Endothelial cell of umbilical vein (primary cell): ENCODE data around the gene CCNL2. TPM values are rescaled to one million over a fixed set of nuclear protein-coding genes. Genes with fewer than 3 reads are reported as not detected.

ENCODE experiments used
- BruUV-seq: library from RNA; stranded (reverse); fragments of 400-500 nt; replicated peaks from 2 replicates; lab custom pipeline; 2021; lab: Mats Ljungman, UMichigan
- CTCF ChIA-PET: fragments of 300-600, 350-600 bp; sonication (Branson Sonifier 250); formaldehyde crosslinking; loops from one replicate; lab custom pipeline; 2021; ENCODE audit warnings: antibody characterized with exemption, inconsistent platforms; lab: Charles Lee
- POLR2A ChIA-PET: fragments of 300-600, 350-600 bp; sonication (Branson Sonifier 250); formaldehyde crosslinking; loops from one replicate; lab custom pipeline; 2021; ENCODE audit warnings: antibody characterized with exemption, inconsistent platforms; lab: Charles Lee
- DNase-seq: peaks from one replicate; pipeline ENCODE4 v3.0.0-alpha.2; 2011; ENCODE audit warnings: low read depth, low spot score
- FAIRE-seq: peaks from 2 replicates; lab custom pipeline; 2011; peaks lifted over from hg19 to GRCh38; lab: Jason Lieb, UNC
- H2AFZ ChIP-seq: 2 replicates; pipeline ENCODE4 v1.6.0; 2012; ENCODE audit warnings: low read depth, low read length, control low read depth, inconsistent platforms
- H3K27ac ChIP-seq: 2 replicates; pipeline ENCODE4 v1.5.1; 2011; ENCODE audit warnings: low read depth, mild to moderate bottlenecking, control low read depth, low read length, moderate library complexity; ENCODE audit not compliant: insufficient read depth
- H3K27me3 ChIP-seq, 2 experiments: 2 replicates each; pipeline versions ENCODE4 v1.6.0 to v1.6.1; 2011; ENCODE audit warnings: low read length in 2 of 2, mixed read lengths in 1 of 2; ENCODE audit not compliant: control insufficient read depth in 2 of 2, insufficient read depth in 2 of 2
- H3K36me3 ChIP-seq, 2 experiments: 2 replicates in 1 of 2; 3 replicates in 1 of 2; pipeline ENCODE4 v1.5.1; 2011; ENCODE audit warnings: low read length in 2 of 2, mild to moderate bottlenecking in 1 of 2, moderate library complexity in 1 of 2; ENCODE audit not compliant: control insufficient read depth in 2 of 2, insufficient read depth in 2 of 2; ENCODE audit errors: extremely low read depth in 1 of 2
- H3K4me1 ChIP-seq: 3 replicates; pipeline ENCODE4 v1.5.1; 2011; ENCODE audit warnings: mild to moderate bottlenecking, low read length; ENCODE audit not compliant: control insufficient read depth, insufficient read depth; ENCODE audit errors: extremely low read depth
- H3K4me2 ChIP-seq: 2 replicates; pipeline ENCODE4 v1.6.1; 2011; ENCODE audit warnings: low read length, control low read depth, mixed read lengths; ENCODE audit not compliant: insufficient read depth
- H3K4me3 ChIP-seq, 3 experiments: fragments of 200-600 bp in 1 of 3; sonication (generic), shearing (Covaris generic) in 1 of 3; replicated peaks in 1 of 3; 2 replicates each; pipeline ENCODE4 v1.5.1; 2011 to 2016; ENCODE audit warnings: control low read depth in 3 of 3, low read length in 3 of 3, mild to moderate bottlenecking in 2 of 3, inconsistent platforms in 1 of 3, low read depth in 1 of 3, moderate library complexity in 1 of 3; ENCODE audit not compliant: insufficient read depth in 1 of 3
- H3K79me2 ChIP-seq: 2 replicates; pipeline ENCODE4 v1.6.0; 2012; ENCODE audit warnings: low read length, inconsistent platforms; ENCODE audit not compliant: control insufficient read depth, insufficient read depth
- H3K9ac ChIP-seq: replicated peaks from 2 replicates; pipeline ENCODE3; 2011; ENCODE audit warnings: low read length, control low read depth; ENCODE audit not compliant: insufficient read depth; ENCODE audit errors: extremely low read depth
- H3K9me1 ChIP-seq: replicated peaks from 3 replicates; pipeline ENCODE4 v1.6.0; 2011; ENCODE audit warnings: mild to moderate bottlenecking, low read length; ENCODE audit not compliant: control insufficient read depth, insufficient read depth; ENCODE audit errors: extremely low read depth
- H3K9me3 ChIP-seq: replicated peaks from 2 replicates; pipeline ENCODE4 v1.5.1; 2012; ENCODE audit warnings: low read length, inconsistent platforms; ENCODE audit not compliant: control insufficient read depth, insufficient read depth
- H4K20me1 ChIP-seq: replicated peaks from 2 replicates; pipeline ENCODE3; 2011; ENCODE audit warnings: mild to moderate bottlenecking, low read length; ENCODE audit not compliant: control insufficient read depth, insufficient read depth; ENCODE audit errors: extremely low read depth
- EZH2 ChIP-seq: IDR thresholded peaks from 2 replicates; pipeline ENCODE4 v1.6.1; 2012; ENCODE audit warnings: borderline replicate concordance, low read depth, mild to moderate bottlenecking, moderate library complexity, low read length, inconsistent platforms; ENCODE audit not compliant: severe bottlenecking
- POLR2A ChIP-seq: IDR thresholded peaks from 2 replicates; pipeline ENCODE4 v1.6.1; 2012; ENCODE audit warnings: low read depth, mild to moderate bottlenecking, control low read depth, low read length
- dilution Hi-C: fragments of 300-500 bp; cut with MboI; formaldehyde crosslinking; loops from one replicate; pipeline ENCODE4 v1.15.0; 2019; ENCODE audit warnings: low sequenced_read_pairs; ENCODE audit not compliant: extremely low pct_ligation_motif_present
- intact Hi-C: fragments of 100-400 bp; cut with micrococcal nuclease; formaldehyde crosslinking; loops from one replicate; pipeline ENCODE4 v1.10.0; 2022
- polyA plus RNA-seq, 4 experiments: library from polyadenylated mRNA; depleted of rRNA in 3 of 4; stranded (reverse) in 3 of 4; unstranded in 1 of 4; fragments of >200 nt; gene quantifications; 2 replicates each; pipeline versions ENCODE4 v1.2.1 to v1.2.3, GENCODE V29; 2011 to 2012; ENCODE audit warnings: missing spikeins in 1 of 4
- total RNA-seq: library from RNA; stranded (reverse); gene quantifications from 2 replicates; pipeline ENCODE4 v1.2.3, GENCODE V29; 2021
- TF ChIP-seq, protein P1 (sequence below), 2 donors: IDR thresholded peaks; 1 replicate in 1 of 2; 2 replicates in 1 of 2; pipeline ENCODE4 v1.5.1; 2011; ENCODE audit warnings: low read length in 2 of 2, mild to moderate bottlenecking in 2 of 2, moderate library complexity in 2 of 2, control low read depth in 1 of 2, inconsistent platforms in 1 of 2, low read depth in 1 of 2; ENCODE audit not compliant: insufficient read depth in 1 of 2; ENCODE audit errors: extremely low read depth in 1 of 2

Gene CCNL2
- total and polyA plus RNA-seq, 2 donors (not counting 3 experiments of a cell fraction or from before 2014, with no cell fraction given): 188 to 209 TPM

DNA sequence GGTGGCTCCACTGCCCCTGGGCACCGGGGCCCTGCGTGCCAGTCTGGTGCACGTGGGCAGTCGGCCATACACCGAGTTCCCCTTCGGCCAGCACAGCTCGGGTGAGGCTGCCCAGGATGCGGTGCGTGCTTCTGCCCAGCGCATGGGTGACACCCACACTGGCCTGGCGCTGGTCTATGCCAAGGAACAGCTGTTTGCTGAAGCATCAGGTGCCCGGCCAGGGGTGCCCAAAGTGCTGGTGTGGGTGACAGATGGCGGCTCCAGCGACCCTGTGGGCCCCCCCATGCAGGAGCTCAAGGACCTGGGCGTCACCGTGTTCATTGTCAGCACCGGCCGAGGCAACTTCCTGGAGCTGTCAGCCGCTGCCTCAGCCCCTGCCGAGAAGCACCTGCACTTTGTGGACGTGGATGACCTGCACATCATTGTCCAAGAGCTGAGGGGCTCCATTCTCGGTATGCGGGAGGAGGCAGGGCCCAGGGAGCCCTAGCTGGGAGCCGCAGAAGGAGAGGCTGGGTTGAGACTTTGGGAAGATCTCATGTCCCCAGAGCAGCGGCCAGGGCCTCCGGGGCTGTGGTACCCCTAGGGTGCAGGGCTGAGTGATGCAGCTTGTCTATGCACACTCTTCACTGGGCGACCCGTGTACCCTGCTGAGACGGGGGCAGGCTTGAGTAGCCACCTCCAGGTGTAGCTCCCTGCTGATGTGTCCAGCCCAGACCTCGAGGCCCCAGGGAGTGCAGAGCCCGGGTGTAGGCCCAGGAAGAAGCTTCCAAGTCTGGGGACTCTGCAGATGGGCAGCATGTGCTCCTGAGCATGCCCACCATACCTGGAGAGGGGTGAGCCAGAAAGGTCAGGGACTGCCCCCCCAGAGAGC, 38.1 kb upstream of the CCNL2 start:
- CTCF ChIA-PET: interaction anchor here (0.7 to 1.6 kb wide), 3 partner anchors 10 to 35 kb away, joined by 3 to 7 read pairs (median 4); no protein-coding TSS in a partner anchor
- TF ChIP-seq EZH2: no peak
- TF ChIP-seq, protein P1, sequence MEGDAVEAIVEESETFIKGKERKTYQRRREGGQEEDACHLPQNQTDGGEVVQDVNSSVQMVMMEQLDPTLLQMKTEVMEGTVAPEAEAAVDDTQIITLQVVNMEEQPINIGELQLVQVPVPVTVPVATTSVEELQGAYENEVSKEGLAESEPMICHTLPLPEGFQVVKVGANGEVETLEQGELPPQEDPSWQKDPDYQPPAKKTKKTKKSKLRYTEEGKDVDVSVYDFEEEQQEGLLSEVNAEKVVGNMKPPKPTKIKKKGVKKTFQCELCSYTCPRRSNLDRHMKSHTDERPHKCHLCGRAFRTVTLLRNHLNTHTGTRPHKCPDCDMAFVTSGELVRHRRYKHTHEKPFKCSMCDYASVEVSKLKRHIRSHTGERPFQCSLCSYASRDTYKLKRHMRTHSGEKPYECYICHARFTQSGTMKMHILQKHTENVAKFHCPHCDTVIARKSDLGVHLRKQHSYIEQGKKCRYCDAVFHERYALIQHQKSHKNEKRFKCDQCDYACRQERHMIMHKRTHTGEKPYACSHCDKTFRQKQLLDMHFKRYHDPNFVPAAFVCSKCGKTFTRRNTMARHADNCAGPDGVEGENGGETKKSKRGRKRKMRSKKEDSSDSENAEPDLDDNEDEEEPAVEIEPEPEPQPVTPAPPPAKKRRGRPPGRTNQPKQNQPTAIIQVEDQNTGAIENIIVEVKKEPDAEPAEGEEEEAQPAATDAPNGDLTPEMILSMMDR (IDR thresholded peaks at IDR 0.05; ENCODE audit: extremely low read depth in 1 of 2, insufficient read depth in 1 of 2, low read depth in 1 of 2, low read length in 2 of 2): no peak
- H3K9me1 ChIP-seq: no peaks in the 10 kb centered on the region
- no peak overlapping the region for H3K4me3 ChIP-seq
- POLR2A ChIA-PET: no interaction called here
- H2AFZ ChIP-seq: no peak overlapping the region
- H3K9me3 ChIP-seq: no peaks in the 10 kb centered on the region
- BruUV-seq: no TSS peak
- no peak overlapping the region for H3K4me2 ChIP-seq
- no peaks in the 10 kb centered on the region for H3K36me3 ChIP-seq
- FAIRE-seq (no peak), DNase-seq (no peak)
- no peaks in the 10 kb centered on the region for H3K27me3 ChIP-seq
- H4K20me1 ChIP-seq: no peaks in the 10 kb centered on the region
- dilution Hi-C loops: no loop called here
- no peaks in the 10 kb centered on the region for H3K79me2 ChIP-seq
- H3K27ac ChIP-seq: no peak overlapping the region
- no peak overlapping the region for H3K9ac ChIP-seq
- intact Hi-C loops: no loop called here
- H3K4me1 ChIP-seq: peaks cover 13% of the 10 kb centered on the region

DNA sequence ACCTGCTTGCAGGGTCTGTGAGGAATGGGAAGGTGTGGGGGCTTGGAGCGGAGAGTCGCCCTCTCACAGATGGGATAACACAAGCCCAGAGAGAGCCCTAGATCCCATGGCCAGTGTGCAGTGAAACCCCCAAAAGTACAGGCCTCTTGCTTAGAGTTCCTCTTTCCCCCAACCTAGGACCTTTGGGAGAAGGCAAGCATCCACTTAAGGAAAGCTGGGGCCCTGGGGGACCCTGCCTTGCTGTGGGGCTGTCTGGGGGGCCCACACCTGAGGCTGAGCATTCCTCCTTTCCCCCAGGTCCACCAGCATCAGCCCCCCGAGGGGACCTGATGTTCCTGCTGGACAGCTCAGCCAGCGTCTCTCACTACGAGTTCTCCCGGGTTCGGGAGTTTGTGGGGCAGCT, 37.5 kb upstream of the CCNL2 start:
- Histone ChIP-seq H3K9me3 (no peaks in the 10 kb centered on the region), H3K9me1 (no peaks in the 10 kb centered on the region), H3K27ac (no peak overlapping the region), H3K9ac (no peak overlapping the region), H3K4me2 (no peak overlapping the region), H3K4me1 (peaks cover 13% of the 10 kb centered on the region), H3K4me3 (no peak overlapping the region), H2AFZ (no peak overlapping the region), H3K36me3 (no peaks in the 10 kb centered on the region), H3K79me2 (no peaks in the 10 kb centered on the region), H3K27me3 (no peaks in the 10 kb centered on the region), H4K20me1 (no peaks in the 10 kb centered on the region)
- CTCF ChIA-PET: no interaction called here
- no TSS peak for BruUV-seq
- intact Hi-C loops: no loop called here
- dilution Hi-C loops: no loop called here
- POLR2A ChIA-PET: no interaction called here
- TF ChIP-seq, protein P1 (IDR thresholded peaks at IDR 0.05; ENCODE audit: extremely low read depth in 1 of 2, insufficient read depth in 1 of 2, low read depth in 1 of 2, low read length in 2 of 2): no peak
- no peak for TF ChIP-seq POLR2A
- DNase-seq: no peak
- no peak for FAIRE-seq
